Fibroblast of pulmonary artery (primary cell): Measurements from ENCODE around the gene XYLT1.

Experiments
- DNase-seq: peaks from one replicate; pipeline ENCODE4 v3.0.0-alpha.2; 2010; ENCODE audit warnings: low read depth
- H3K4me3 ChIP-seq: replicated peaks from 2 replicates; pipeline ENCODE4 v1.5.1; 2011; ENCODE audit warnings: low read depth, mild to moderate bottlenecking, control low read depth, low read length, moderate library complexity
- CTCF ChIP-seq: IDR thresholded peaks from 2 replicates; pipeline ENCODE4 v1.5.1; 2011; ENCODE audit warnings: mild to moderate bottlenecking, control low read depth, low read length, inconsistent platforms; ENCODE audit errors: missing control alignments

Gene XYLT1

DNA sequence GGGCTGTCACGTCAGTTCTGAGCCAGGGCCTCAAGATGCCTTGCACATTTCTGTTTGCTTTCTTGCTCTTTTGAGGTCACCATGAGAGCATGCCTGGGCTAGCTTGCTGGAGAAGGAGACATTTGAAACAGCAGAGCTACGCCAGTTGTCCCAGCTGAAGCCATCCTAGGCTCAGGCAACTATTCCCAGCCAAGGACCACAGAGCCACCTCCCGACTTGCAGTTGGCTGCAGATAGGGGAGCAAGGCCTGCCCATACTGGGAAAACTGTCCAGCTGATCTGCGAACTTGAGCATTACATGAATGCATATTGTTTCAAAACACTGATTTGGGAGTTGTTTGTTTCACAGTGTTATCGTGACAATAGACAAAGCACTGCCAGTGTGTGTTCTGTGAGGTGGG lies 340.8 kb downstream of the XYLT1 start:
- H3K4me3 ChIP-seq = no peak overlapping the region
- no peak for DNase-seq
- TF ChIP-seq CTCF = no peak

DNA sequence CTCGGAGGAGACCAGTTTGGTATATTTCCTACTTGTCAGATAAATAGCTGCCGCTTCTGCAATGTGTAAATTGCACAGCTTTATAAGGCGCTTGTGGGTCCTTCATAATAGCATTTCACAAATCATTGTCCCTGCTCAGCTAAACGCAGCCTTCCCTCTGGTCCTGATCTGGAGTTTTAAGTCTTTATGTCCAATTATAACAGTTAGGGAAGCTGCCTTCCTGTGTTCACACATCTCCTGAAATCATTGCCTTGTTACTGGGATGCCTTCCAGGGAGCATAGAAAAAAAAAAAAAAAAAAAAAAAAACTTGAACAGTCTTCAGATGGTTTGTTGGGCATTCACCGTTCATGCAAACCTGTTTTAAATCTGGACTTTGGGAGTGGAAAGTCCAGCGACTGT lies 342.0 kb downstream of the XYLT1 start:
- H3K4me3 ChIP-seq = no peak overlapping the region
- no peak for DNase-seq
- TF ChIP-seq CTCF = no peak

DNA sequence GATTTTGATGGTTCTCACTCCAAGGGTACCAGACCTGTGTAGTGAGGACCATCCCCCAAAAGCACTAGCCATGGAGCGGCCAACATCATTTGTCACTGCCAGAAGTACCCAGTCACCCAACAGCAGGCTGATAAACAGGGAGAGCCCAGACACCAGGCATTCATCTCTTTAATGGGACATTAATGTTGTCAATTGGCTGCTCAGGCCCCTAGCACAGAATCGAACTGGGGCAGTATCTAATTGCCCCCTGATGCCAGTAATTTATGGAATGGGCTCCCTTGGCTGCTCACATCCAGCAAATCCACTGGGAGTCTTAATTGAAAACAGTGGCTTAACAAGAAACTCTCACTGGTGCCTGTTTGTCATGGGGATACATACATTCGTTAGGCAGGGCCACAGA lies 344.6 kb downstream of the XYLT1 start:
- DNase-seq = no peak
- no peak overlapping the region for H3K4me3 ChIP-seq
- no peak for TF ChIP-seq CTCF

GRCh38 chr16:17125671-17126070 lies 345.1 kb downstream of the XYLT1 start:
- DNase-seq = no peak
- TF ChIP-seq CTCF = no peak
- H3K4me3 ChIP-seq = no peak overlapping the region

DNA sequence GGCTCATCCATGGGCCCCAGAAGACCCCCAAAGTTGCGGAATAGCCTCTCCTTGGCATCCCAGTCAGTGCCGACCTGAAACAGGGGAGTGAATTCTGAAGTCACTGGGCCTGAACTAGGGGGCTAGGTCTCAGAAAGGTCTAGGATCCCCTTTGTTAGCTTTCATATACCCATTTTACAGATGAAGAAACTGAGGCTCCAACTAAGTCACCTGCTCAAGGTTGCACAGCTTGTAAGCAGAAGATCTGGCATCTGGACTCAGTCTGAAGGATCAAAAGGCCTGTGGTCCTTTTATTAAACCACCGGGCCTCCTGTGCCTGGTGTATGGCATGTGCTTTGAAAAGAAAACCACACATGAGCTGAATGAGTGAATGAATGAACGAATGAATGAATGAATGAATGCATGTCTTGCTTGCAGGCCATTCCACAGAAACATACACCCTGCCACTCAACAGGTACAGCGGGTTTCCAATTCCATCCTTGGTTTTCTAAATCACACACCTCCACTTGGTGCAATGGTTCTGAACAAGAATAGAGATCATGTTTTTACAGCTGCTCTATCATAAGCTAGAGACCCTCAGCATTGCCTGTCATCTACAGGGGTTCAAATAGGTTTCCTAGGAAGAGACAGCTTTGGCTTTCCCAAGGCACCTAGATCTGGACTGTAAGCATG lies 352.7 kb downstream of the XYLT1 start:
- no peak overlapping the region for H3K4me3 ChIP-seq

GRCh38 chr16:17116595-17117322 lies 354.0 kb downstream of the XYLT1 start:
- H3K4me3 ChIP-seq = no peak overlapping the region
- DNase-seq = no peak
- TF ChIP-seq CTCF = no peak

More for the DNA sequence above, 352.7 kb downstream of the XYLT1 start:
- DNase-seq = no peak
- no peak for TF ChIP-seq CTCF
